Measurements from ENCODE around the gene INPP5A. TPM values are rescaled to one million over a fixed set of nuclear protein-coding genes. Genes with fewer than 3 reads are reported as not detected.
A peak's percentile ranks its signal among the peaks of the same experiment; 100 is the strongest.

INPP5A gene
- total and polyA plus RNA-seq, 2 donors (not counting 1 experiment from before 2014, with no cell fraction given) = 9.3 to 87.8 TPM

DNA sequence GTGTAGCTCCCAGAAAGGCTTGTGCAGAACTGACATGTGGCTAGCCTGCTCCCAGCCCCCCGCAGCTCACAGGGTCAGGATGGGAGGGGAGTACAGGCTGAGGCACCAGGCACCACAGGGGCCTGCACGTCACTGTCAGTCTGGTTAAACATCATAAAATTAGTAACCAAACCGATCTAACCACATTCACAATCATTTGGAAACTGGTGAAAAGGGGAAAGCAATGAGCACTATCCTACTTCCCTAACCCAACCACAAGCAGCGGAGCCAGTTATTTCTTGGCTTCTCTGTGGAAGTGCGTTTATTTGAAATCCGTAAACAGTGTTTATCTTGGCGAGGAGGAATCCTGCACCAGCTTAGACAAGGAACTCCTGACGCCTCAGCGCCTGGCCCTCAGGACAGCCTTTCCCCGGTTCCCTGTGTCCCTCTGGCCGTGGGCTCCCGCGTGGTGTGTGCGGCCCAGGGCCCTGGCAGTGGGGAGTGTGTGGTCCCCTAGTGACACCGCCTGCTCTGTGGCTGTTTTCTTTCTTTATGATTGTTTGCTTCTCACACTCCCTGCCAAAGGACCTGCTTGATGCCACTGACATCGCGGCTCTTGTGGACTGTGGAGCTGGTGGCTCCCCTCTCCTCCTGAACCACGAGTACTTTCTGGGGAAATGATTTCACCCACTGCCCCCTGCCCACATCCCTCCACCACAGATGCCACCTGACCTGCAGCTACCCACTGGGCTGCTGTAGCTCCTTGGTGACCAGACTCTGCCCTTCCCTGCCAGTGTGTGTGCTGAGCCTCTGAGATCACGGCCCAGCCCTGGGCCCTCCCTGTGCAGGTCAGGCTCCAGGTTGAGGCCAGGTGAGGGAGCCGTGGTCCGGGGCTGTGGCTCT, 38.0 kb downstream of the INPP5A start:
- Histone ChIP-seq H3K36me3 (replicated peaks in 1 of 2; ENCODE audit: control extremely low read depth in 1 of 2, control insufficient read depth in 1 of 2, extremely low read depth in 1 of 2, insufficient read depth in 2 of 2, low read length in 1 of 2) (no peaks in the 10 kb centered on the region), H3K4me3 (ENCODE audit: control extremely low read depth in 1 of 5, extremely low read depth in 1 of 5, insufficient read depth in 1 of 5, low read depth in 2 of 5, low read length in 4 of 5) (peak overlapping the region in 2 of 5 experiments; percentile 3 to 18), H4K20me1 (ENCODE audit: control insufficient read depth, insufficient read depth, low read length, poor library complexity, severe bottlenecking) (peaks cover 72% of the 10 kb centered on the region), H3K27me3 (replicated peaks in 1 of 4; ENCODE audit: control extremely low read depth in 1 of 4, control insufficient read depth in 3 of 4, insufficient read depth in 4 of 4, low read length in 3 of 4) (no peaks in the 10 kb centered on the region), H3K27ac (ENCODE audit: low read length in 2 of 2) (no peak overlapping the region), H3K4me2 (replicated peaks; ENCODE audit: low read depth, low read length, poor library complexity, severe bottlenecking) (peak overlapping the region; percentile 69), H2AFZ (ENCODE audit: insufficient read depth, low read depth, low read length, poor library complexity, severe bottlenecking) (no peak overlapping the region), H3K4me1 (ENCODE audit: control insufficient read depth in 2 of 2, insufficient read depth in 2 of 2, low read length in 2 of 2) (peaks cover 61 to 81% of the 10 kb centered on the region in 2 donors), H3K79me2 (ENCODE audit: control insufficient read depth, insufficient read depth, low read length) (peaks cover 79% of the 10 kb centered on the region), H3K9ac (ENCODE audit: low read length) (peak overlapping the region; percentile 21), H3K9me3 (ENCODE audit: control extremely low read depth in 1 of 3, control insufficient read depth in 2 of 3, insufficient read depth in 1 of 3, low read length in 2 of 3) (peaks cover 0 to 6% (median 0%) of the 10 kb centered on the region in 3 donors)
- ATAC-seq (ENCODE audit: low read depth) = no peak
- 15% methylated on average over 9 of the region's 21 CpGs for WGBS (ENCODE audit: insufficient coverage)
- Mint-ChIP-seq H3K4me3 (no peak overlapping the region), H3K4me1 (peaks cover 54% of the 10 kb centered on the region), H3K27ac (peak overlapping the region; percentile 91), H3K27me3 (no peaks in the 10 kb centered on the region), H3K9me3 (ENCODE audit: insufficient read depth) (no peaks in the 10 kb centered on the region)
- POLR2A ChIA-PET = interaction anchor here (1.5 to 1.6 kb wide), 2 partner anchors 18 to 20 kb away, joined by 4 to 7 read pairs; no protein-coding TSS in a partner anchor
- TF ChIP-seq CTCF (IDR thresholded peaks at IDR 0.05) (no peak), EZH2 (IDR thresholded peaks at IDR 0.05; ENCODE audit: borderline replicate concordance, insufficient read depth, low read depth, low read length, poor library complexity, severe bottlenecking) (no peak)
- intact Hi-C loops (cut with micrococcal nuclease) = no loop called here
- CTCF ChIA-PET = interaction anchor here (1.0 to 1.1 kb wide), 2 partner anchors 80 to 116 kb away, joined by 3 to 4 read pairs; no protein-coding TSS in a partner anchor
- peak; percentile 76 for DNase-seq
